GM12878 (cell line): ENCODE measurements around the gene ADGRG7. TPM values are rescaled to one million over a fixed set of nuclear protein-coding genes. Genes with fewer than 3 reads are reported as not detected.

Source experiments
- BMI1 ChIP-seq: fragments of 450-650 bp; IDR thresholded peaks from 2 replicates; pipeline ENCODE4 v1.6.1; 2016; ENCODE audit warnings: mild to moderate bottlenecking, moderate library complexity, borderline replicate concordance
- IKZF1 ChIP-seq: fragments of 450-650 bp; conservative IDR thresholded peaks from 2 replicates; pipeline ENCODE4 v1.6.1; 2017; ENCODE audit warnings: antibody characterized with exemption, mild to moderate bottlenecking
- KAT2A ChIP-seq: conservative IDR thresholded peaks from 2 replicates; pipeline ENCODE4 v1.6.1; 2011; ENCODE audit warnings: low read depth, low read length; ENCODE audit not compliant: control insufficient read depth
- KLF5 ChIP-seq: fragments of 450-650 bp; IDR thresholded peaks from 2 replicates; pipeline ENCODE4 v1.6.1; 2014; ENCODE audit warnings: mild to moderate bottlenecking; ENCODE audit not compliant: partially characterized antibody
- LARP7 ChIP-seq: fragments of 450-650 bp; IDR thresholded peaks from 2 replicates; pipeline ENCODE4 v1.6.1; 2017; ENCODE audit warnings: mild to moderate bottlenecking
- NR2F1 ChIP-seq: fragments of 450-650 bp; conservative IDR thresholded peaks from 2 replicates; pipeline ENCODE4 v1.6.1; 2017; ENCODE audit warnings: mild to moderate bottlenecking
- PAX5 ChIP-seq: IDR thresholded peaks from 2 replicates; pipeline ENCODE4 v1.6.1; 2011; ENCODE audit warnings: low read depth, low read length, borderline replicate concordance
- RAD21 ChIP-seq: IDR thresholded peaks from 2 replicates; pipeline ENCODE4 v1.6.1; 2011; ENCODE audit warnings: mild to moderate bottlenecking, low read depth, low read length, moderate library complexity; ENCODE audit not compliant: insufficient read depth
- RAD51 ChIP-seq: fragments of 450-650 bp; IDR thresholded peaks from 2 replicates; pipeline ENCODE4 v1.6.1; 2016; ENCODE audit warnings: moderate library complexity, mild to moderate bottlenecking, inconsistent platforms
- SRF ChIP-seq, 2 experiments: IDR thresholded peaks; 2 replicates each; pipeline ENCODE4 v1.6.1; 2011; ENCODE audit warnings: low read depth in 2 of 2, low read length in 2 of 2, mild to moderate bottlenecking in 1 of 2, moderate library complexity in 1 of 2
- STAT3 ChIP-seq: IDR thresholded peaks from 2 replicates; pipeline ENCODE4 v1.6.1; 2011; ENCODE audit warnings: low read depth, low read length, improper control_type of control experiment
- TCF3 ChIP-seq: IDR thresholded peaks from 2 replicates; pipeline ENCODE4 v1.6.1; 2012; ENCODE audit warnings: low read depth, mild to moderate bottlenecking, low read length, borderline replicate concordance; ENCODE audit not compliant: insufficient read depth
- WRNIP1 ChIP-seq: IDR thresholded peaks from 2 replicates; pipeline ENCODE4 v1.6.1; 2011; ENCODE audit warnings: low read depth, low read length, improper control_type of control experiment, borderline replicate concordance
- ZNF217 ChIP-seq: fragments of 450-650 bp; IDR thresholded peaks from 2 replicates; pipeline ENCODE4 v1.6.1; 2017; ENCODE audit warnings: antibody characterized with exemption, mild to moderate bottlenecking
- ZNF24 ChIP-seq: fragments of 450-650 bp; IDR thresholded peaks from 2 replicates; pipeline ENCODE4 v1.6.1; 2017; ENCODE audit warnings: antibody characterized with exemption, mild to moderate bottlenecking
- ZNF622 ChIP-seq: fragments of 450-650 bp; IDR thresholded peaks from 2 replicates; pipeline ENCODE4 v1.6.1; 2017; ENCODE audit warnings: mild to moderate bottlenecking, inconsistent platforms
- polyA plus RNA-seq, 11 experiments: library from polyadenylated mRNA; depleted of rRNA in 4 of 11; unstranded in 6 of 11; stranded (reverse) in 5 of 11; fragments of >200 nt; fragmentation: Nextera tagmentation in 4 of 11; fragmentation: Illumina TruSeq in 1 of 11; extraction: Ambion mirVana in 4 of 11; extraction: Trizol in 1 of 11; gene quantifications; 1 replicate in 1 of 11; 2 replicates in 10 of 11; pipeline versions ENCODE4 v1.2.1 to v1.2.3, GENCODE V29; 2011 to 2016; ENCODE audit warnings: inconsistent platforms in 2 of 11, missing spikeins in 2 of 11, low read depth in 1 of 11
- total RNA-seq, 4 experiments: library from RNA; depleted of rRNA in 3 of 4; stranded (reverse); fragments of >200 nt in 3 of 4; fragmentation: Illumina TruSeq in 1 of 4; extraction: Trizol in 1 of 4; gene quantifications; 2 replicates each; pipeline versions ENCODE4 v1.2.1 to v1.2.3, GENCODE V29; 2013 to 2021
- TF ChIP-seq, protein P1 (sequence below): fragments of 450-650 bp; formaldehyde crosslinking; IDR thresholded peaks from 2 replicates; pipeline ENCODE4 v1.4.0; 2020; ENCODE audit warnings: mild to moderate bottlenecking, moderate library complexity
- TF ChIP-seq, protein P2 (sequence below): fragments of 450-650 bp; IDR thresholded peaks from 2 replicates; pipeline ENCODE4 v1.6.1; 2018; ENCODE audit warnings: mild to moderate bottlenecking, low read depth, moderate library complexity; ENCODE audit not compliant: partially characterized antibody
- TF ChIP-seq, protein P3 (sequence below): IDR thresholded peaks from 2 replicates; pipeline ENCODE4 v1.6.1; 2012; ENCODE audit warnings: low read depth, low read length, improper control_type of control experiment
- TF ChIP-seq, protein P4 (sequence below): IDR thresholded peaks from 2 replicates; pipeline ENCODE4 v1.6.1; 2011; ENCODE audit warnings: borderline replicate concordance, low read depth, mild to moderate bottlenecking, moderate library complexity, low read length; ENCODE audit not compliant: insufficient read depth, poor library complexity, severe bottlenecking

The ADGRG7 gene
- total and polyA plus RNA-seq, 10 of the 15 experiments (the other 5 are each of a cell fraction or from before 2014, with no cell fraction given), result 0.02 to 0.21 (median 0.14) TPM; not detected in 7

DNA sequence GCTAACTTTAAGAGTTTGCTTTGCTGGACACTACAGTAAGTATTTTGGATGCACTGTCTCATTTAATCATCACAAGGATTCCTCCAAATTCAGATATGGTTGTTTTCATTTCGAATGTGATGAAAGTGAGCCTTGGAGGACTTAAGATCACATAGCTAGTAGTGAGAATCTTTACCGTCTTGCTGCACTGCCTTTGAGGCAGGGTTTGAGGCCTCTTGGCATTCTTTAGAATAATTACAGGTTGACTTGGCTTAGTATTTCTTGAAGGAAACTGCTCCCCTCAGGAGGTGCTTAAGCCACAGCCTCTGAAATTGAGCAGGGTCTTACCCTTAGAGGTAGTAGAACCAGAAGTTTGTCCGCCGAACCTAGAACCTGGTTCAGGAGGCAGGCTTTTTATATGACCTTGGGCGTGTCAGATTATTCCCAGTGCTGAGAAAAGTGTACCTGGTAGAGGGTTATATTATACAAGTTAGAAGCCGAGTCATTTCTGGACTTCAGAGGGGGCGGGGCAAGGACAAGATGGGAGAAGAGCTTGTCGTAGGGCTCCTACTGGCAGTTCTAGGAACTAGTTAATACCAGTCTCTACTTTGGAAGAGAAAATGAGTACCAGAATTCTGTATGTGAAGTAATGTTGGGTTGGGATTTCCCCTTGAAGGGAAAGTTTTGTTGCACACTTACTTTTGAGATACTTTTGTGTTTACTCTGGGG is 101.0 kb downstream of the ADGRG7 start (continued):
- TF ChIP-seq, protein P1, sequence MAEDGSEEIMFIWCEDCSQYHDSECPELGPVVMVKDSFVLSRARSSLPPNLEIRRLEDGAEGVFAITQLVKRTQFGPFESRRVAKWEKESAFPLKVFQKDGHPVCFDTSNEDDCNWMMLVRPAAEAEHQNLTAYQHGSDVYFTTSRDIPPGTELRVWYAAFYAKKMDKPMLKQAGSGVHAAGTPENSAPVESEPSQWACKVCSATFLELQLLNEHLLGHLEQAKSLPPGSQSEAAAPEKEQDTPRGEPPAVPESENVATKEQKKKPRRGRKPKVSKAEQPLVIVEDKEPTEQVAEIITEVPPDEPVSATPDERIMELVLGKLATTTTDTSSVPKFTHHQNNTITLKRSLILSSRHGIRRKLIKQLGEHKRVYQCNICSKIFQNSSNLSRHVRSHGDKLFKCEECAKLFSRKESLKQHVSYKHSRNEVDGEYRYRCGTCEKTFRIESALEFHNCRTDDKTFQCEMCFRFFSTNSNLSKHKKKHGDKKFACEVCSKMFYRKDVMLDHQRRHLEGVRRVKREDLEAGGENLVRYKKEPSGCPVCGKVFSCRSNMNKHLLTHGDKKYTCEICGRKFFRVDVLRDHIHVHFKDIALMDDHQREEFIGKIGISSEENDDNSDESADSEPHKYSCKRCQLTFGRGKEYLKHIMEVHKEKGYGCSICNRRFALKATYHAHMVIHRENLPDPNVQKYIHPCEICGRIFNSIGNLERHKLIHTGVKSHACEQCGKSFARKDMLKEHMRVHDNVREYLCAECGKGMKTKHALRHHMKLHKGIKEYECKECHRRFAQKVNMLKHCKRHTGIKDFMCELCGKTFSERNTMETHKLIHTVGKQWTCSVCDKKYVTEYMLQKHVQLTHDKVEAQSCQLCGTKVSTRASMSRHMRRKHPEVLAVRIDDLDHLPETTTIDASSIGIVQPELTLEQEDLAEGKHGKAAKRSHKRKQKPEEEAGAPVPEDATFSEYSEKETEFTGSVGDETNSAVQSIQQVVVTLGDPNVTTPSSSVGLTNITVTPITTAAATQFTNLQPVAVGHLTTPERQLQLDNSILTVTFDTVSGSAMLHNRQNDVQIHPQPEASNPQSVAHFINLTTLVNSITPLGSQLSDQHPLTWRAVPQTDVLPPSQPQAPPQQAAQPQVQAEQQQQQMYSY (CRISPR knock-in tag), result no peak
- TF ChIP-seq PAX5 (no peak), SRF (IDR thresholded peaks at IDR 0.05; ENCODE audit: low read depth in 2 of 2, low read length in 2 of 2) (no peak), KLF5 (no peak), LARP7 (no peak), WRNIP1 (no peak), ZNF217 (no peak), IKZF1 (peak; percentile 28; the same call in 1 of the 2 replicates), ZNF622 (no peak), BMI1 (no peak), STAT3 (no peak), NR2F1 (no peak), TCF3 (no peak), KAT2A (no peak), ZNF24 (no peak), RAD21 (no peak), RAD51 (no peak)
- TF ChIP-seq, protein P2, sequence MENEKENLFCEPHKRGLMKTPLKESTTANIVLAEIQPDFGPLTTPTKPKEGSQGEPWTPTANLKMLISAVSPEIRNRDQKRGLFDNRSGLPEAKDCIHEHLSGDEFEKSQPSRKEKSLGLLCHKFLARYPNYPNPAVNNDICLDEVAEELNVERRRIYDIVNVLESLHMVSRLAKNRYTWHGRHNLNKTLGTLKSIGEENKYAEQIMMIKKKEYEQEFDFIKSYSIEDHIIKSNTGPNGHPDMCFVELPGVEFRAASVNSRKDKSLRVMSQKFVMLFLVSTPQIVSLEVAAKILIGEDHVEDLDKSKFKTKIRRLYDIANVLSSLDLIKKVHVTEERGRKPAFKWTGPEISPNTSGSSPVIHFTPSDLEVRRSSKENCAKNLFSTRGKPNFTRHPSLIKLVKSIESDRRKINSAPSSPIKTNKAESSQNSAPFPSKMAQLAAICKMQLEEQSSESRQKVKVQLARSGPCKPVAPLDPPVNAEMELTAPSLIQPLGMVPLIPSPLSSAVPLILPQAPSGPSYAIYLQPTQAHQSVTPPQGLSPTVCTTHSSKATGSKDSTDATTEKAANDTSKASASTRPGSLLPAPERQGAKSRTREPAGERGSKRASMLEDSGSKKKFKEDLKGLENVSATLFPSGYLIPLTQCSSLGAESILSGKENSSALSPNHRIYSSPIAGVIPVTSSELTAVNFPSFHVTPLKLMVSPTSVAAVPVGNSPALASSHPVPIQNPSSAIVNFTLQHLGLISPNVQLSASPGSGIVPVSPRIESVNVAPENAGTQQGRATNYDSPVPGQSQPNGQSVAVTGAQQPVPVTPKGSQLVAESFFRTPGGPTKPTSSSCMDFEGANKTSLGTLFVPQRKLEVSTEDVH, result no peak
- TF ChIP-seq, protein P3, sequence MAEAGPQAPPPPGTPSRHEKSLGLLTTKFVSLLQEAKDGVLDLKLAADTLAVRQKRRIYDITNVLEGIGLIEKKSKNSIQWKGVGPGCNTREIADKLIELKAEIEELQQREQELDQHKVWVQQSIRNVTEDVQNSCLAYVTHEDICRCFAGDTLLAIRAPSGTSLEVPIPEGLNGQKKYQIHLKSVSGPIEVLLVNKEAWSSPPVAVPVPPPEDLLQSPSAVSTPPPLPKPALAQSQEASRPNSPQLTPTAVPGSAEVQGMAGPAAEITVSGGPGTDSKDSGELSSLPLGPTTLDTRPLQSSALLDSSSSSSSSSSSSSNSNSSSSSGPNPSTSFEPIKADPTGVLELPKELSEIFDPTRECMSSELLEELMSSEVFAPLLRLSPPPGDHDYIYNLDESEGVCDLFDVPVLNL, result no peak
- TF ChIP-seq, protein P4, sequence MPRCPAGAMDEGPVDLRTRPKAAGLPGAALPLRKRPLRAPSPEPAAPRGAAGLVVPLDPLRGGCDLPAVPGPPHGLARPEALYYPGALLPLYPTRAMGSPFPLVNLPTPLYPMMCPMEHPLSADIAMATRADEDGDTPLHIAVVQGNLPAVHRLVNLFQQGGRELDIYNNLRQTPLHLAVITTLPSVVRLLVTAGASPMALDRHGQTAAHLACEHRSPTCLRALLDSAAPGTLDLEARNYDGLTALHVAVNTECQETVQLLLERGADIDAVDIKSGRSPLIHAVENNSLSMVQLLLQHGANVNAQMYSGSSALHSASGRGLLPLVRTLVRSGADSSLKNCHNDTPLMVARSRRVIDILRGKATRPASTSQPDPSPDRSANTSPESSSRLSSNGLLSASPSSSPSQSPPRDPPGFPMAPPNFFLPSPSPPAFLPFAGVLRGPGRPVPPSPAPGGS, result no peak
